Rectal smooth muscle tissue (tissue), 1 donor: ENCODE measurements around the gene PIP4P1.
A peak's percentile ranks its signal among the peaks of the same experiment; 100 is the strongest.
"Not testable (repeated sequence)": the region's sequence is repeated elsewhere in the genome, so short reads cannot be mapped to it uniquely, and the experiment has no call there.

ENCODE experiments used
- H3K27ac ChIP-seq: one replicate; pipeline ENCODE4 v1.7.0; 2013; ENCODE audit warnings: low read depth, low read length, inconsistent platforms
- H3K27me3 ChIP-seq: one replicate; pipeline ENCODE4 v1.7.0; 2013; ENCODE audit warnings: low read length; ENCODE audit not compliant: control insufficient read depth, insufficient read depth
- H3K36me3 ChIP-seq: one replicate; pipeline ENCODE4 v1.7.0; 2013; ENCODE audit warnings: low read length; ENCODE audit not compliant: control insufficient read depth, insufficient read depth
- H3K4me1 ChIP-seq: one replicate; pipeline ENCODE4 v1.7.0; 2013; ENCODE audit warnings: low read length; ENCODE audit not compliant: control insufficient read depth, insufficient read depth
- H3K4me3 ChIP-seq: one replicate; pipeline ENCODE4 v1.7.0; 2013; ENCODE audit warnings: low read length
- H3K9ac ChIP-seq: one replicate; pipeline ENCODE4 v1.7.0; 2013; ENCODE audit warnings: low read length

The PIP4P1 gene

DNA sequence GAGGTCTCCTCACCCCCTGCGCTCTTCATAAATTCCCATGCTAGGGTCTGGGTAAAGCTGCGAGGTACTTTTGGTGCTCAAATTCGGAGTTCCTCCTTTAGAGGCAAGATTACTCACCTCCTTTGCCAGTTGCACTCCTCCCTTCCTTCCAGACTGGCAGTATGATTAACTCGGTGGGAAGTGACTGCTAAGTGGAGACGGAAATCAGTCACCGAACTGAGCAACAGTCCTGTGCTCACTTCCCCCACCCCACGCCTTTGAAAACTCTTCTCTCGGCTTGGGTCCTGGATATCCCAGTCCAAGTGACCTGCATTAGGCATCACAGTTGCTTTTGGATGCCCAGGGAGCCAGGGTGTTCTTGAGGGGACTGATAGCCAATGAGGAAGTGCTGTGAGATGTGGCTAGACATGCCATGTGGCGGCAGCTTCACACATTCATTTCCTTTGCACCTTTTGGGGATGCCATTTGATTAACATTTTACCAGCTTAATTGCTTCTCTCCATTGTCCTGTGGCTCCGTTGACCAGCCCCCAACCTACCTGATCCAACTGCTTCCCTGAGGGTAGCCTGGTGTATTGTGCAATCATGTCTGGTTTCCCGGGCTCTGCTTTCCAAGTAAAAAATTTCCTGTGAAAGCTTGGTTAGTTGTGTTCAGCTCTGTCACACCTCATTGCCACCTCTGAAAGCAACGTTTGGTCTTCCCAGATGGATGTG is 8.8 kb upstream of the PIP4P1 start:
- peaks cover 3% of the 10 kb centered on the region for H3K4me1 ChIP-seq
- H3K27ac ChIP-seq, result peak overlapping the region; percentile 76
- H3K9ac ChIP-seq, result peak overlapping the region; percentile 71
- H3K36me3 ChIP-seq, result peaks cover 6% of the 10 kb centered on the region
- H3K4me3 ChIP-seq, result peak overlapping the region; percentile 91
- no peaks in the 10 kb centered on the region for H3K27me3 ChIP-seq

DNA sequence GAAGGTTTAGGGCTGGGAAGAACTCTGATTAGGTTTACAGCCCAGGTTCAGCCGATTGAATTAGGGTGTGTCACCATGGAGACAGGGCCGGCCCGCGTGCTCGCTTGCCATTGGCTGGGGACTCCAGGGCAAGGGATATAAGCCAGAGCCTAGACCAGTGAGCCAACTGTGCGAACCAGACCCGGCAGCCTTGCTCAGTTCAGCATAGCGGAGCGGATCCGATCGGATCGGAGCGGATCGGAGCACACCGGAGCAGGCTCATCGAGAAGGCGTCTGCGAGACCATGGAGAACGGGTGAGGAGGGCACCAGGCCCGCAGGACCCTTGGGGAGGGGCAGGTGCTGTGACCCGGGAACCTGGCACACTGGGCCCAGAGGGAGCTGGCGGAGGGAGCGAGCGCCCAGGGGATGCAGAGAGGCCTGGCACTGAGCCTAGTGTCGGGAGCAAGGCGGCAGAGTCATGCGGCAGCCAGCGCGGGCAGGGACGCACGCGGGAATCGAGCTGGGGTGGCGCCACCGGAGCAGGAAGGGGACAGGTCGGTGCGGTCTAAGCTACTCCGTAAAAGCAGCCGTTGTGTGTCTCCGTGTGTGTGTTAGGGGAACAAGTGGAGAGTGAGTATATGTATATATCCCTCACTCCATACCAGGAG is 8.1 kb upstream of the PIP4P1 start, which contains the start of gene PNP:
TSS of gene PNP (plus strand) at position 165 of the 648 bp plus-strand sequence. CDS start at position 284, 119 bp downstream.
- peak within 1 kb of the TSS; percentile 71 for H3K9ac ChIP-seq
- peaks cover 3% of the 10 kb centered on the region for H3K4me1 ChIP-seq
- H3K27ac ChIP-seq, result peak within 1 kb of the TSS; percentile 76
- peak within 1 kb of the TSS; percentile 91 for H3K4me3 ChIP-seq
- H3K36me3 ChIP-seq, result peaks cover under 1% of the 10 kb centered on the region
- no peaks in the 10 kb centered on the region for H3K27me3 ChIP-seq

DNA sequence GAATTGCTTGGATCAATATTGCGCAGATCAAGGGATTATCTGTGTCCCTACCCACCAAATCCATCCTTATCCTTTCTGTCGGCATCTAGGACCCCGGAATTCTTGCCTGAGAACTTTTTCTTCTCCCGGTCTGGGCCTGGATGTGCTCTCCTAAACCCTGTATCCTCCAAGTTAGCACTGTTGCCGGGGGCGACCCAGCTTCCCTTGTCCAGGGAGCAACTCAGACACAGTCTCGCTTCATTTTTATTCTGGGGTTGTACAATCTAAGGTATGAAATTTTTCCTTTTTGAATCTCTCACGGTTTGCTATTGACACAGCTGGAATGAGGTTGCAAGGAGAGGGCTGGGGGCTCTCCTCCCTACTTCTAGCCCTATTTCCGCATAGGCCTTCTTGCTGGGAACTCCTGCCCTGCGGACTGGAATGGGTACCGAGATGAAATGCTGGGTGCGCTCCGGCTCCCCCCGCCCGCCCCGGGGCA is 7.6 kb upstream of the PIP4P1 start:
- peak overlapping the region; percentile 91 for H3K4me3 ChIP-seq
- no peaks in the 10 kb centered on the region for H3K27me3 ChIP-seq
- peak overlapping the region; percentile 76 for H3K27ac ChIP-seq
- H3K36me3 ChIP-seq, result no peaks in the 10 kb centered on the region
- H3K4me1 ChIP-seq, result peaks cover 3% of the 10 kb centered on the region
- H3K9ac ChIP-seq, result peak overlapping the region; percentile 71

DNA sequence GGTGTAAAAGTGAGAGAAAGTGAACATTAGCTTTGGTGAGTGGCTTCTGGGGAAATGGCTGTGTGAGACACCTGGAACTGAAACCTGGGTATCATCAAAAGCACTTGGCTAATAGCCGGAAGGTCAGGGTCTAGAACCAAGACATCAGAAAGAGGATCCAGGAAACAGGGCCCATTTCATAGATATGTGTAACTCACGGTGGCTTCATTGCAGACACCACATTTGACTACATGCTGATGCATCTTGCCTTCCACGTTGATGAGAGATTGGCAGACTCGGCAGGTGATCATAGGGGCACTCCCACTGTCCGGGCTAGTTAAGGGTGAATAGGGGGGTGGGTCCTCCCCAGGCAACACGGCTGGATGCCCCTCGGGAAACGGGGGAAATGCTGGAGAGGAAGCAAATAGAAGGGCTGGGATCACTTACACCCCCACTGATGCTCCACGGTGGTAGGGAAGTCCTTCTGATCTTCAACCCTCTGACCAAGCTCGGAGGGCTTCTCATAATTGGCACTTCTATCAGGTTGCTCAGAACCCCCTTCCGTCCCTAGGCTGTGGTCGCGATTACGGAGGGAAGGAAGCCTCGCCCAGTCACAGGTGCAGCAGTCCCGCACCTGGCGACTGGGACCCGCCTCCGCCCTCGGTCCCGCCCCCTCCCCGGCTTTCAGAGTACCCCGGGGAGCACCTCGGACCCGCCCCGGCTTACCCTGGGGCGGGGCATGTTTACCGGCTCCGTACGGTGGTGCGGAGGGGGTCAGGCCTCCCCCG is 593 bp downstream of the PIP4P1 start:
- Histone ChIP-seq H3K27ac (peak overlapping the region; percentile 89), H3K4me1 (peaks cover 14% of the 10 kb centered on the region), H3K4me3 (peak overlapping the region; percentile 93), H3K9ac (peak overlapping the region; percentile 76), H3K27me3 (no peaks in the 10 kb centered on the region), H3K36me3 (peaks cover 22% of the 10 kb centered on the region)

DNA sequence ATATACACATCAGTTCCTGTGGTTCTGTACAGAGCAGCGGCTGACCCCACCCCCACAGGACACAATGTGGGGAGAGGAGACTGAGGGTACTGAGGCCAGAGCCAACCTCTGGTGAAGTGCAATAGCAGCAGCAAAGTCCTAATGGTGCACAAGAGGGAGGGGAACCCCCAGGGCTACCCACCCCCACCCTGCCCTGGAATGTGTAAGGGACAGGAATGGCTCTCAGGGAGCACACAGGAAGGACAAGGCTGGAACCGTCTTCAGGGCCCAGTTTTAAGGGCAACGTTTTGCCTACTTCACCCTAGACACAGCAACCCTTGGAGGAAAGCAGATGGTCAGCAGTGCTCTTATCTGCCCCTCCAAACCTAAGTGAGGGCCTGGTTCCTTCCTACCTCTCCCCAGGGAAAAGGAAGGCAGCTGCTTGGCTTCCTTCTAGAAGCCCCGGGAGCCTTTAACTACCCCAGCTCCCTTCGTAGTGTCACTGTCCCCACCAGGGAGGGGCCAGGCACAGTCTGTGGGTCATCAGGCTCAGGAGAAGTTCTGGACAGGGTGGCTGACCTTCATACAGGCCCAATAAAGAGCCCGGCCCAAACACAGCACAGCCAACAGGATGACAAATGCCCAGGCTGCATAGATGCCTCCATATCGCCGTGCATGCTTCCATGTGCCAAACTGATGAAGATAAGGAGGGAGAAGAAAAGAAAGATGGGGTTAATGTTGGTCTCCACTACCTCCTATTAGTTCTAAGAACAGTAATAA is 3.0 kb downstream of the PIP4P1 start:
- Histone ChIP-seq H3K27ac (no peak overlapping the region), H3K36me3 (peaks cover 22% of the 10 kb centered on the region), H3K4me3 (no peak overlapping the region), H3K4me1 (peaks cover 15% of the 10 kb centered on the region), H3K27me3 (no peaks in the 10 kb centered on the region), H3K9ac (no peak overlapping the region)

DNA sequence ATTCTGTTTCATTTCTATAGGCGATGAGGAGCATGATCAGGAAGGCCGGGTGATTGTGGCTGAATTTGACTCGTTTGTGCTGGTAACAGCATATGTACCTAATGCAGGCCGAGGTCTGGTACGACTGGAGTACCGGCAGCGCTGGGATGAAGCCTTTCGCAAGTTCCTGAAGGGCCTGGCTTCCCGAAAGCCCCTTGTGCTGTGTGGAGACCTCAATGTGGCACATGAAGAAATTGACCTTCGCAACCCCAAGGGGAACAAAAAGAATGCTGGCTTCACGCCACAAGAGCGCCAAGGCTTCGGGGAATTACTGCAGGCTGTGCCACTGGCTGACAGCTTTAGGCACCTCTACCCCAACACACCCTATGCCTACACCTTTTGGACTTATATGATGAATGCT is 4.3 kb downstream of the PIP4P1 start:
- peaks cover 15% of the 10 kb centered on the region for H3K4me1 ChIP-seq
- H3K27me3 ChIP-seq, result no peaks in the 10 kb centered on the region
- H3K36me3 ChIP-seq, result peaks cover 22% of the 10 kb centered on the region
- no peak overlapping the region for H3K27ac ChIP-seq
- H3K9ac ChIP-seq, result no peak overlapping the region
- H3K4me3 ChIP-seq, result no peak overlapping the region

DNA sequence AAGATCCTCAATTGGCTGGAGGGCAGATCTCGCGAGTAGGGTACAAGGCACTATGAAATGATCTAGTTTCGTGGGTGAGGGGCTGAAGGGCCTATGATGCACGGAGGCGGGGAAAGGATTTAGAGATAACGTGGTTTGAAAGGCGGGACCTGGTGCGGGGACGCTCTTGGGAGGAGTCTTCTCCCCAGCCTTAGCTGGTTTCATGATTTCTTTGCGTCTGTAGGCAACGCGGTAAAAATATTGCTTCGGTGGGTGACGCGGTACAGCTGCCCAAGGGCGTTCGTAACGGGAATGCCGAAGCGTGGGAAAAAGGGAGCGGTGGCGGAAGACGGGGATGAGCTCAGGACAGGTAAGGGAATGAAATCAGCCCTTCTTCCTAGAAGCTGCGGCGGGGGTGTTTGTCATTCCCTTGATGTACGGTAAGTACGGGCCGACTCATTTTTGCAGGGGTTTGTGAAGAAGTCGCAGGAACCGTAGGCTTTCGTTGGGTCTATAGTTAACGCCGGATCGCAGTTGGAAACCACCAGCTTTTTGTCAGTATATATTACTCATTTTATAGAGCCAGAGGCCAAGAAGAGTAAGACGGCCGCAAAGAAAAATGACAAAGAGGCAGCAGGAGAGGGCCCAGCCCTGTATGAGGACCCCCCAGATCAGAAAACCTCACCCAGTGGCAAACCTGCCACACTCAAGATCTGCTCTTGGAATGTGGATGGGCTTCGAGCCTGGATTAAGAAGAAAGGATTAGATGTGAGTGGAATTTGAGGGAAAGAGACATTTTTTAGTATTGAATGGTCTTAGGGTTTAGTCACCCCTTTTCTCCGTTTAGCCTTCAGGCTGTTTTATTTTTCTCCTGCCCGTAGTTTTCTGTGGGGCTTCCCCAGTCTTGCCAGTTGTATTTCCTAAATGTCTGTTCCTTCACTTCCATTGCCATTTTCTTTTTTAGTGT is 5.6 kb downstream of the PIP4P1 start:
- H3K36me3 ChIP-seq, result peaks cover 25% of the 10 kb centered on the region
- no peaks in the 10 kb centered on the region for H3K27me3 ChIP-seq
- H3K4me1 ChIP-seq, result peaks cover 13% of the 10 kb centered on the region
- H3K27ac ChIP-seq, result peak overlapping the region; percentile 96
- H3K4me3 ChIP-seq, result peak overlapping the region; percentile 68
- H3K9ac ChIP-seq, result peak overlapping the region; percentile 81

DNA sequence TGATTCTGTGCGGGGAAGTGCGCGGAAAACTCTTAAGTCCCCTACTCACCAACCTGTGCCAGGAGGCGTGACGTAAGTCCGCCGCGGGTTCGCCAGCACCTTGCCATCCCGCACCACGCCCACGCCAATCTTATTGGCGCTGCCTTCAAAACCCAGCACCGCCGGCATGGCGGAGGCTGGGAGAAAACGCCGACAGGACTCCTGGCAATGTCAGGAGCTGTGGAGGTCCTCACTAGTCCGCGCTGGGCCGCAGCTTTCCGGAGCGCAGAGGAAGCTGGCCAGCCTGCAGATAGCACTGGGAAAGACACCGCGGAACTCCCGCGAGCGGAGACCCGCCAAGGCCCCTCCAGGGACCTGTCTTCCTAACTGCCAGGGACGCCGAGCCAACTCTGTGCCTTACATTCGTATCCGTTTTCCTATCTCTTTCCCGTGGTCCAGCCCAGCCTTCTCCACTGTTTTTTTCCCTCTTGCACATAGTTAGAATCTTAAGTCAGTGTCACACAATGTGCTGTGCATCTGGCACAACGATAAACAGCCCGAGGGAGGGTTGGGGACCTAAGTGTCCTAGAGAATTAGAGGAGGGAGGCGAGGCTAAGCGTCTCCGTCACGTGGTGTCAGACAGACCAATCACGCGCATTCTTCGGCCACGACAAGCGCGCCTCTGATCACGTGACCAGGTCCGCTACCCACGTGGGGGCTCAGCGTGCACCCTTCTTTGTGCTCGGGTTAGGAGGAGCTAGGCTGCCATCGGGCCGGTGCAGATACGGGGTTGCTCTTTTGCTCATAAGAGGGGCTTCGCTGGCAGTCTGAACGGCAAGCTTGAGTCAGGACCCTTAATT is 6.5 kb downstream of the PIP4P1 start, which contains the start of the genes APEX1 and OSGEP:
TSS of gene APEX1 (plus strand) at position 711 of the 839 bp plus-strand sequence. CDS start 420 bp downstream, outside the sequence.
TSS of gene OSGEP (minus strand) at position 297 of the 839 bp plus-strand sequence. CDS start at position 168, 129 bp downstream.
- peak within 1 kb of the TSS; percentile 68 for H3K4me3 ChIP-seq
- H3K36me3 ChIP-seq, result peaks cover 31% of the 10 kb centered on the region
- peaks cover 5% of the 10 kb centered on the region for H3K4me1 ChIP-seq

DNA sequence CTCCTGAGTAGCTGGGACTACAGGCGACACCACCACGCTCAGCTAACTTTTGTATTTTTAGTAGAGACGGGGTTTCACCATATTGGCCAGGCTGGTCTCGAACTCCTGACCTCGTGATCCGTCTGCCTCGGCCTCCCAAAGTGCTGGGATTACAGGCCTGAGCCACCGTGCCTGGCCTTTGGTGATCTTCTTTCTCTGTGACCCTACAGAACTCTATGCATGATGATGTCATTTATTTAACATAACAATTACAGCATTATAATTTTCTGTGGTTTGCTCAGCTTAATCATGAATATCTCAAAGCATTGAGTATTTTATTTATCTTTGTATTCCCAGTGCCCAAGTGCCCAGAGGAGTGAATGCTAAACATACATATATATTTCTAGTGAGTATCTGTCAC is 8.4 kb downstream of the PIP4P1 start:
- H3K36me3 ChIP-seq, result peaks cover 32% of the 10 kb centered on the region
- H3K9ac ChIP-seq, H3K4me1 ChIP-seq, H3K4me3 ChIP-seq, H3K27me3 ChIP-seq, H3K27ac ChIP-seq: not testable (repeated sequence)

More for the DNA sequence above, 6.5 kb downstream of the PIP4P1 start, which contains the start of the genes APEX1 and OSGEP:
- H3K27me3 ChIP-seq, result no peaks in the 10 kb centered on the region
- peak within 1 kb of the TSS; percentile 81 for H3K9ac ChIP-seq
- H3K27ac ChIP-seq, result peak within 1 kb of the TSS; percentile 96

DNA sequence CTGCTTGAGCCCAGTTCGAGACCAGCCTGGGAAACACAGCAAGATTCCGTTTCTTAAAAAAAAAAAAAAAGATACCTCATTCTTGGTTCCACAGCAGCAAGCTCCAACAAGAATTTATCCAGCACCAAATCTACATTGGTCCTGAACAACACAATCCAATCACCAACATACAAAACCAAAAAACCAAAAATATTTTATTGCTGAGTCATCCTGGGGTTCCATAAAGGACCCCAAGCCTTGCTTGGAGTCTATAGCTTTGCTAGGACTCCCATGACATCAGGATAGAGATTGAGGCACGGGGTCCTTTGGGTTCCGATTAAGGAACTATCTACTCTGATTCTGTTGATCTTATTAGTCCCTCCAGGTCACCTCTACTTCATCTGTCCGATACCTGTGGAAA is 14.3 kb downstream of the PIP4P1 start:
- Histone ChIP-seq H3K9ac (no peak overlapping the region), H3K4me3 (no peak overlapping the region), H3K36me3 (peaks cover 43% of the 10 kb centered on the region), H3K4me1 (no peaks in the 10 kb centered on the region), H3K27me3 (no peaks in the 10 kb centered on the region), H3K27ac (no peak overlapping the region)
